Liver (tissue), 9 donors: ENCODE results near the gene CEP164. TPM values are rescaled to one million over a fixed set of nuclear protein-coding genes. Genes with fewer than 3 reads are reported as not detected.

ENCODE experiments used
- DNase-seq: peaks from one replicate; pipeline ENCODE4 v3.0.0-alpha.2; 2017; ENCODE audit warnings: low spot score
- H3K27ac ChIP-seq, 2 donors: one replicate each; pipeline ENCODE4 v1.7.0; 2013; ENCODE audit warnings: inconsistent platforms in 2 of 2, low read length in 2 of 2, control low read depth in 1 of 2, low read depth in 1 of 2, mild to moderate bottlenecking in 1 of 2
- H3K27me3 ChIP-seq, 4 donors: one replicate each; pipeline versions ENCODE4 v1.6.1 to v1.7.0; 2013; ENCODE audit warnings: low read length in 3 of 4, inconsistent platforms in 1 of 4, mild to moderate bottlenecking in 1 of 4, moderate library complexity in 1 of 4; ENCODE audit not compliant: control insufficient read depth in 4 of 4, insufficient read depth in 4 of 4
- H3K36me3 ChIP-seq, 4 donors: one replicate each; pipeline versions ENCODE4 v1.6.1 to v1.7.0; 2013; ENCODE audit warnings: low read length in 3 of 4, mild to moderate bottlenecking in 3 of 4, low read depth in 1 of 4, moderate library complexity in 1 of 4; ENCODE audit not compliant: control insufficient read depth in 4 of 4, insufficient read depth in 3 of 4
- H3K4me1 ChIP-seq, 4 donors: one replicate each; pipeline versions ENCODE4 v1.6.1 to v1.7.0; 2013; ENCODE audit warnings: low read length in 3 of 4, mild to moderate bottlenecking in 3 of 4, moderate library complexity in 1 of 4; ENCODE audit not compliant: control insufficient read depth in 4 of 4, insufficient read depth in 4 of 4
- H3K4me3 ChIP-seq, 3 donors: one replicate each; pipeline versions ENCODE4 v1.6.1 to v1.7.0; 2013; ENCODE audit warnings: low read length in 3 of 3, control low read depth in 1 of 3, low read depth in 1 of 3, mild to moderate bottlenecking in 1 of 3
- H3K9ac ChIP-seq, 2 donors: one replicate each; pipeline ENCODE4 v1.7.0; 2013; ENCODE audit warnings: low read length in 2 of 2, mild to moderate bottlenecking in 2 of 2, moderate library complexity in 2 of 2, control low read depth in 1 of 2, low read depth in 1 of 2
- H3K9me3 ChIP-seq, 4 donors: one replicate each; pipeline versions ENCODE4 v1.6.1 to v1.7.0; 2013; ENCODE audit warnings: low read length in 3 of 4; ENCODE audit not compliant: control insufficient read depth in 4 of 4
- EGR1 ChIP-seq, 2 donors: IDR thresholded peaks; 2 replicates each; pipeline ENCODE4 v1.6.1; 2016 to 2018; ENCODE audit warnings: antibody characterized with exemption in 2 of 2, low read depth in 2 of 2
- FOXA1 ChIP-seq: IDR thresholded peaks from 2 replicates; pipeline ENCODE4 v1.6.1; 2016; ENCODE audit warnings: antibody characterized with exemption
- FOXA2 ChIP-seq: IDR thresholded peaks from 2 replicates; pipeline ENCODE4 v1.6.1; 2016; ENCODE audit warnings: antibody characterized with exemption
- GABPA ChIP-seq, 2 donors: IDR thresholded peaks in 1 of 2; conservative IDR thresholded peaks in 1 of 2; 2 replicates each; pipeline ENCODE4 v1.6.1; 2016; ENCODE audit warnings: antibody characterized with exemption in 2 of 2, mild to moderate bottlenecking in 1 of 2, moderate library complexity in 1 of 2
- HNF4A ChIP-seq, 2 donors: conservative IDR thresholded peaks; 2 replicates each; pipeline ENCODE4 v1.6.1; 2016; ENCODE audit warnings: antibody characterized with exemption in 2 of 2, mild to moderate bottlenecking in 2 of 2
- HNF4G ChIP-seq: IDR thresholded peaks from 2 replicates; pipeline ENCODE4 v1.6.1; 2016; ENCODE audit warnings: antibody characterized with exemption
- JUND ChIP-seq, 2 donors: IDR thresholded peaks; 2 replicates each; pipeline ENCODE4 v1.6.1; 2016; ENCODE audit warnings: antibody characterized with exemption in 2 of 2
- NR2F2 ChIP-seq: IDR thresholded peaks from 2 replicates; pipeline ENCODE4 v1.6.1; 2016; ENCODE audit warnings: antibody characterized with exemption
- RAD21 ChIP-seq, 2 donors: IDR thresholded peaks; 2 replicates each; pipeline ENCODE4 v1.6.1; 2016; ENCODE audit warnings: antibody characterized with exemption in 2 of 2, mild to moderate bottlenecking in 2 of 2
- RXRA ChIP-seq, 2 donors: IDR thresholded peaks; 2 replicates each; pipeline ENCODE4 v1.6.1; 2017 to 2018; ENCODE audit warnings: antibody characterized with exemption in 2 of 2, mild to moderate bottlenecking in 1 of 2
- SP1 ChIP-seq: IDR thresholded peaks from 2 replicates; pipeline ENCODE4 v1.6.1; 2018; ENCODE audit warnings: antibody characterized with exemption, mild to moderate bottlenecking
- TAF1 ChIP-seq: conservative IDR thresholded peaks from 2 replicates; pipeline ENCODE4 v1.6.1; 2016; ENCODE audit warnings: antibody characterized with exemption, mild to moderate bottlenecking
- YY1 ChIP-seq: IDR thresholded peaks from 2 replicates; pipeline ENCODE4 v1.6.1; 2016; ENCODE audit warnings: antibody characterized with exemption, mild to moderate bottlenecking
- WGBS: extraction: QIAGEN DNeasy Blood & Tissue Kit; methylation state at CpG from one replicate; pipeline ENCODE4 v1.1.7; 2013; 5-methylcytosine and 5-hydroxymethylcytosine counted together
- polyA plus RNA-seq, 2 donors: library from polyadenylated mRNA; stranded (reverse) in 1 of 2; unstranded in 1 of 2; fragments of 200-250 nt in 1 of 2; fragments of >200 nt in 1 of 2; fragmentation: Nextera tagmentation in 1 of 2; extraction: Ambion mirVana in 1 of 2; gene quantifications; one replicate each; pipeline versions ENCODE4 v1.2.1 to v1.2.3, GENCODE V29; 2013 to 2015
- total RNA-seq, 2 donors: library from RNA; depleted of rRNA; stranded (reverse); fragments of >200 nt; gene quantifications; one replicate each; pipeline ENCODE4 v1.2.3, GENCODE V29; 2014
- TF ChIP-seq, protein P1 (sequence below): IDR thresholded peaks from 2 replicates; pipeline ENCODE4 v1.6.1; 2016; ENCODE audit warnings: antibody characterized with exemption
- TF ChIP-seq, protein P2 (sequence below): IDR thresholded peaks from 2 replicates; pipeline ENCODE4 v1.6.1; 2016; ENCODE audit warnings: antibody characterized with exemption
- TF ChIP-seq, protein P3 (sequence below): IDR thresholded peaks from 2 replicates; pipeline ENCODE4 v1.6.1; 2016; ENCODE audit warnings: antibody characterized with exemption, mild to moderate bottlenecking
- TF ChIP-seq, protein P4 (sequence below): fragments of 150-350 bp; IDR thresholded peaks from 2 replicates; pipeline ENCODE4 v1.5.1; 2017; ENCODE audit warnings: improper control_type of control experiment, low read depth, low read length; ENCODE audit not compliant: missing input control
- TF ChIP-seq, protein P5 (sequence below): IDR thresholded peaks from 2 replicates; pipeline ENCODE4 v1.6.1; 2016; ENCODE audit warnings: antibody characterized with exemption
- donor health status: healthy.
- donor health status: healthy.
- donor health status: healthy.
- donor health status: healthy.
- donor health status: healthy.

CEP164 gene
- total and polyA plus RNA-seq, 4 donors, result 4.1 to 12.3 (median 5.9) TPM

DNA sequence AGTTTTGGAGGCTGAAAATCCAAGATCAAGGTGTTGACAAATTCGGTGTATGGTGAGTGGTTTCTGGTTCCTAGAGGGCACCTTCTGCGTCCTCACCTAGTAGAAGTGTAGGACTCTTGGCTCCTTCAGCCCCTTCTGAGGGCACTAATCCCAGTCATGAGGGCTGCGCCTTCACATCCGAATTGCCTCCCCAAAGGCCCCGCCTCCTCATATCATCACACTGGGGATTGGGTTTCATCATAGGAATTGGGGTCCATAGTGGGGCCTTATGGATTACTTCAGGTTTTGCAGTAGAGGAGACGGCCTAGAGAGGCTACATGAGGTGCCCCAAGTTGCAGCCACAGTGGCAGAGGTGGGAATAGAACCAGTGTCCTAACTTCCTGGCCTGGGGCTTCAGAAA lies 87.1 kb downstream of the CEP164 start:
- Histone ChIP-seq H3K27ac (no peak overlapping the region), H3K4me3 (no peak overlapping the region), H3K9ac (no peak overlapping the region), H3K27me3 (no peaks in the 10 kb centered on the region), H3K4me1 (no peaks in the 10 kb centered on the region), H3K36me3 (peaks cover 0 to 10% (median 2%) of the 10 kb centered on the region in 4 donors), H3K9me3 (no peaks in the 10 kb centered on the region)
- no peak for DNase-seq
- WGBS, result 97% methylated on average over 6 of the region's 6 CpGs
- TF ChIP-seq, protein P1, sequence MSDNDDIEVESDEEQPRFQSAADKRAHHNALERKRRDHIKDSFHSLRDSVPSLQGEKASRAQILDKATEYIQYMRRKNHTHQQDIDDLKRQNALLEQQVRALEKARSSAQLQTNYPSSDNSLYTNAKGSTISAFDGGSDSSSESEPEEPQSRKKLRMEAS, result no peak
- TF ChIP-seq EGR1 (IDR thresholded peaks at IDR 0.05; ENCODE audit: low read depth in 2 of 2), result no peak
- TF ChIP-seq YY1, result no peak
- no peak for TF ChIP-seq NR2F2
- no peak for TF ChIP-seq JUND (IDR thresholded peaks at IDR 0.05)
- no peak for TF ChIP-seq HNF4A (conservative IDR thresholded peaks at IDR 0.05)
- TF ChIP-seq HNF4G, result no peak
- no peak for TF ChIP-seq RXRA (IDR thresholded peaks at IDR 0.05)
- TF ChIP-seq GABPA (IDR thresholded peaks at IDR 0.05 in 1 of 2, conservative IDR thresholded peaks at IDR 0.05 in 1 of 2), result no peak
- TF ChIP-seq, protein P2, sequence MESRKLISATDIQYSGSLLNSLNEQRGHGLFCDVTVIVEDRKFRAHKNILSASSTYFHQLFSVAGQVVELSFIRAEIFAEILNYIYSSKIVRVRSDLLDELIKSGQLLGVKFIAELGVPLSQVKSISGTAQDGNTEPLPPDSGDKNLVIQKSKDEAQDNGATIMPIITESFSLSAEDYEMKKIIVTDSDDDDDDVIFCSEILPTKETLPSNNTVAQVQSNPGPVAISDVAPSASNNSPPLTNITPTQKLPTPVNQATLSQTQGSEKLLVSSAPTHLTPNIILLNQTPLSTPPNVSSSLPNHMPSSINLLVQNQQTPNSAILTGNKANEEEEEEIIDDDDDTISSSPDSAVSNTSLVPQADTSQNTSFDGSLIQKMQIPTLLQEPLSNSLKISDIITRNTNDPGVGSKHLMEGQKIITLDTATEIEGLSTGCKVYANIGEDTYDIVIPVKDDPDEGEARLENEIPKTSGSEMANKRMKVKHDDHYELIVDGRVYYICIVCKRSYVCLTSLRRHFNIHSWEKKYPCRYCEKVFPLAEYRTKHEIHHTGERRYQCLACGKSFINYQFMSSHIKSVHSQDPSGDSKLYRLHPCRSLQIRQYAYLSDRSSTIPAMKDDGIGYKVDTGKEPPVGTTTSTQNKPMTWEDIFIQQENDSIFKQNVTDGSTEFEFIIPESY, result no peak
- no peak for TF ChIP-seq SP1

DNA sequence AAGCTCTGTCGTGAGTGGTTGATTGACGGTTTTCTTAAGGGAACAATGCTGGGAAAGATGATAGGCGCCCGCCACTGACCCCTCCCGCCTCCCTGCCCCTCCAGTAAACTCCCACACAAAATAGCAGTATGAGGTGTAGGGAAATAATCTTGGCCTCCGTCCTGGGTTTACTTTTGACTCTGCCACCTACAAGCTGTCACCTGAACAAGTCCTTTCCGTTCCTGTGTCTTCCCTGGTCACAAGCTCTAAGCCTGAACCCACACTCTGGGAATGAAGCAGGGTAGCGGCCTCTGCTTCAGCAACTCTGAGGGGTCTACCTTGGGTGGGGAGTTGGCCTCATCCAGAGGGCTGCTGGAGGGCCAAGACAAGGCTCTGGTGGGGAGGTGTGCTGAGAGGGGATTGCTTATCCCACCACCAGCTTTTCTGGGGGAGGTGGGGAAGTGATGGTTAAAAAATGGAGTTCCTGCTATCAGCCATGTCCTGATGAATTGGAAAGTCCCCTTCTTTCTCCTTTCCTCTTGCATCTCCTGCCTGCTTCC lies 87.8 kb downstream of the CEP164 start:
- no peaks in the 10 kb centered on the region for H3K4me1 ChIP-seq
- WGBS, result 65% methylated on average over 8 of the region's 8 CpGs
- no peak for TF ChIP-seq TAF1
- TF ChIP-seq FOXA2, result no peak
- TF ChIP-seq NR2F2, result no peak
- TF ChIP-seq SP1, result no peak
- TF ChIP-seq, protein P3, sequence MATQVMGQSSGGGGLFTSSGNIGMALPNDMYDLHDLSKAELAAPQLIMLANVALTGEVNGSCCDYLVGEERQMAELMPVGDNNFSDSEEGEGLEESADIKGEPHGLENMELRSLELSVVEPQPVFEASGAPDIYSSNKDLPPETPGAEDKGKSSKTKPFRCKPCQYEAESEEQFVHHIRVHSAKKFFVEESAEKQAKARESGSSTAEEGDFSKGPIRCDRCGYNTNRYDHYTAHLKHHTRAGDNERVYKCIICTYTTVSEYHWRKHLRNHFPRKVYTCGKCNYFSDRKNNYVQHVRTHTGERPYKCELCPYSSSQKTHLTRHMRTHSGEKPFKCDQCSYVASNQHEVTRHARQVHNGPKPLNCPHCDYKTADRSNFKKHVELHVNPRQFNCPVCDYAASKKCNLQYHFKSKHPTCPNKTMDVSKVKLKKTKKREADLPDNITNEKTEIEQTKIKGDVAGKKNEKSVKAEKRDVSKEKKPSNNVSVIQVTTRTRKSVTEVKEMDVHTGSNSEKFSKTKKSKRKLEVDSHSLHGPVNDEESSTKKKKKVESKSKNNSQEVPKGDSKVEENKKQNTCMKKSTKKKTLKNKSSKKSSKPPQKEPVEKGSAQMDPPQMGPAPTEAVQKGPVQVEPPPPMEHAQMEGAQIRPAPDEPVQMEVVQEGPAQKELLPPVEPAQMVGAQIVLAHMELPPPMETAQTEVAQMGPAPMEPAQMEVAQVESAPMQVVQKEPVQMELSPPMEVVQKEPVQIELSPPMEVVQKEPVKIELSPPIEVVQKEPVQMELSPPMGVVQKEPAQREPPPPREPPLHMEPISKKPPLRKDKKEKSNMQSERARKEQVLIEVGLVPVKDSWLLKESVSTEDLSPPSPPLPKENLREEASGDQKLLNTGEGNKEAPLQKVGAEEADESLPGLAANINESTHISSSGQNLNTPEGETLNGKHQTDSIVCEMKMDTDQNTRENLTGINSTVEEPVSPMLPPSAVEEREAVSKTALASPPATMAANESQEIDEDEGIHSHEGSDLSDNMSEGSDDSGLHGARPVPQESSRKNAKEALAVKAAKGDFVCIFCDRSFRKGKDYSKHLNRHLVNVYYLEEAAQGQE, result no peak
- no peak for TF ChIP-seq FOXA1
- no peak for TF ChIP-seq EGR1 (IDR thresholded peaks at IDR 0.05; ENCODE audit: low read depth in 2 of 2)
- TF ChIP-seq RAD21 (IDR thresholded peaks at IDR 0.05), result no peak
- no peak for TF ChIP-seq GABPA (IDR thresholded peaks at IDR 0.05 in 1 of 2, conservative IDR thresholded peaks at IDR 0.05 in 1 of 2)
- TF ChIP-seq HNF4A (conservative IDR thresholded peaks at IDR 0.05), result no peak
- TF ChIP-seq, protein P4, sequence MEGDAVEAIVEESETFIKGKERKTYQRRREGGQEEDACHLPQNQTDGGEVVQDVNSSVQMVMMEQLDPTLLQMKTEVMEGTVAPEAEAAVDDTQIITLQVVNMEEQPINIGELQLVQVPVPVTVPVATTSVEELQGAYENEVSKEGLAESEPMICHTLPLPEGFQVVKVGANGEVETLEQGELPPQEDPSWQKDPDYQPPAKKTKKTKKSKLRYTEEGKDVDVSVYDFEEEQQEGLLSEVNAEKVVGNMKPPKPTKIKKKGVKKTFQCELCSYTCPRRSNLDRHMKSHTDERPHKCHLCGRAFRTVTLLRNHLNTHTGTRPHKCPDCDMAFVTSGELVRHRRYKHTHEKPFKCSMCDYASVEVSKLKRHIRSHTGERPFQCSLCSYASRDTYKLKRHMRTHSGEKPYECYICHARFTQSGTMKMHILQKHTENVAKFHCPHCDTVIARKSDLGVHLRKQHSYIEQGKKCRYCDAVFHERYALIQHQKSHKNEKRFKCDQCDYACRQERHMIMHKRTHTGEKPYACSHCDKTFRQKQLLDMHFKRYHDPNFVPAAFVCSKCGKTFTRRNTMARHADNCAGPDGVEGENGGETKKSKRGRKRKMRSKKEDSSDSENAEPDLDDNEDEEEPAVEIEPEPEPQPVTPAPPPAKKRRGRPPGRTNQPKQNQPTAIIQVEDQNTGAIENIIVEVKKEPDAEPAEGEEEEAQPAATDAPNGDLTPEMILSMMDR, result no peak
- TF ChIP-seq RXRA (IDR thresholded peaks at IDR 0.05), result no peak
- TF ChIP-seq, protein P2, result no peak
- TF ChIP-seq, protein P5, sequence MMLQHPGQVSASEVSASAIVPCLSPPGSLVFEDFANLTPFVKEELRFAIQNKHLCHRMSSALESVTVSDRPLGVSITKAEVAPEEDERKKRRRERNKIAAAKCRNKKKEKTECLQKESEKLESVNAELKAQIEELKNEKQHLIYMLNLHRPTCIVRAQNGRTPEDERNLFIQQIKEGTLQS, result no peak
- TF ChIP-seq YY1, result no peak
- no peak for TF ChIP-seq JUND (IDR thresholded peaks at IDR 0.05)
- TF ChIP-seq, protein P1, result no peak
- TF ChIP-seq HNF4G, result no peak
- H3K9me3 ChIP-seq, result no peaks in the 10 kb centered on the region
- H3K27me3 ChIP-seq, result no peaks in the 10 kb centered on the region
- no peak overlapping the region for H3K27ac ChIP-seq
- no peak for DNase-seq
- no peak overlapping the region for H3K4me3 ChIP-seq
- H3K36me3 ChIP-seq, result peaks cover 0 to 6% (median 2%) of the 10 kb centered on the region in 4 donors
- no peak overlapping the region for H3K9ac ChIP-seq
